GM18873 (cell line): Measurements from ENCODE around the gene THOP1.
A peak's percentile ranks its signal among the peaks of the same experiment; 100 is the strongest.
"Not testable (repeated sequence)": the region's sequence is repeated elsewhere in the genome, so short reads cannot be mapped to it uniquely, and the experiment has no call there.

ENCODE experiments used
- ATAC-seq: cut with Tn5 transposase; IDR thresholded peaks from one replicate; pipeline ENCODE4 v1.9.1; 2021; ENCODE audit warnings: mild to moderate bottlenecking, moderate library complexity, moderate number of reproducible peaks; ENCODE audit not compliant: unreplicated experiment, low FRiP score

THOP1 gene

GRCh38 chr19:2813235-2814160 is 28.2 kb downstream of the THOP1 start:
- no peak for ATAC-seq

DNA sequence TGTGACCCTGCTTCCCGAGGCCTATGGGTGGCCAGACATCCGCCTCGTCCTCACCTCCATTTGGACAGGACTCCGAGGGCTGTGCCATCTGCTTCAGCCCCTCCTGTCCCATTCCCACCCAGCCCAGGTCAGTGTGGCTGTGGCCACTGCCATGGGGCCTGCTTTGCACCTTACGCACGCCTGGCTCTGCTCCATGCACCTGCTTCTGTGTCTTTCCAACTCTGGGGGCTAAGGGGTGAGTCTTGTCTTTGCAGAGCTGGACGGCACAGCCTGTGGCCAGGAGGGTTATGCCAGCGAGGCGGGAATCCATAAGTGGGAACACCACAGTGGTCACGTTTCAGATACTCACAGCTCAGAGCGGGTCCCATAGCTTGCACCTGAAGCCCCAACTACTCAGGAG is 29.1 kb downstream of the THOP1 start:
- no peak for ATAC-seq

- ATAC-seq, result no peak
These were observed 29.9 kb downstream of the THOP1 start for GRCh38 chr19:2815191-2815614.

DNA sequence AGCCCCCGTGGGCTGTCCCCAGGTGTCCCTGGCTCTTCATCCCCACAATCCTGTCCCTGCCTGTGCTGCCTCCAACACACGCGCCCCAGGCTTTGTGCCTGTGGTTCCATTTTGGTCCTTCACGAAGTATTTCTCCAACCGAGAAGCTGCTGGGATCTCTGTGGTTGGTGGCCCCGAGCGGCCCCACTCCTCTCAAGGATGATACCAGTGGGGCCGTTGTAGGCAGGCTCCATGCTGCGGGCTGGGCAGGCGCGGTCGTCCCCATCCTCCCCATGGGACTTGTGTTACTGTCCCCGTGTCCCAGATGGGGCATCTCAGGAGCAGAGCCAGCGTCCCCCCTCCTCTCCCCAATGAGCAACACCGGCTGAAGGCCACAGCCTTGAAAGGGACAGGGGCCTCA is 30.6 kb downstream of the THOP1 start:
- ATAC-seq, result no peak

DNA sequence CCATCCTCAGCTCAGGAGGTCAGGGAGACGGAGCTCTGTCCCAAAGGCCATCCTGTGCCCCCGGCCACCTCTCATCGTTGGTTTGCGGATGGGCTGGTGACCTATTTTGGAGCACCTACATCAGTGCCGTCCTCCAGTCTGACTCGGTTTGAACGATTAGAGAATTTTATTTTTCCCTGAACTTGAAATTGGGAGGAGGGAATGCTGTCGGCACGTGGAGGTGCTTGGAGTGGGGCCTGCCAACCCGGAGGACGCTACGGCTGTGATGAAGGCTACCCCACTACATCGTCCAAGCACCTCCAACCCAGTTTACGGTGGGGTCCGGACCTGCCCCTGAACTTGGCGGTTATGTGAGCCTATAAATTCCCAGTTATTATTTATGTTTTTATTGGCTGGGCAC is 31.3 kb downstream of the THOP1 start:
- ATAC-seq, result no peak

DNA sequence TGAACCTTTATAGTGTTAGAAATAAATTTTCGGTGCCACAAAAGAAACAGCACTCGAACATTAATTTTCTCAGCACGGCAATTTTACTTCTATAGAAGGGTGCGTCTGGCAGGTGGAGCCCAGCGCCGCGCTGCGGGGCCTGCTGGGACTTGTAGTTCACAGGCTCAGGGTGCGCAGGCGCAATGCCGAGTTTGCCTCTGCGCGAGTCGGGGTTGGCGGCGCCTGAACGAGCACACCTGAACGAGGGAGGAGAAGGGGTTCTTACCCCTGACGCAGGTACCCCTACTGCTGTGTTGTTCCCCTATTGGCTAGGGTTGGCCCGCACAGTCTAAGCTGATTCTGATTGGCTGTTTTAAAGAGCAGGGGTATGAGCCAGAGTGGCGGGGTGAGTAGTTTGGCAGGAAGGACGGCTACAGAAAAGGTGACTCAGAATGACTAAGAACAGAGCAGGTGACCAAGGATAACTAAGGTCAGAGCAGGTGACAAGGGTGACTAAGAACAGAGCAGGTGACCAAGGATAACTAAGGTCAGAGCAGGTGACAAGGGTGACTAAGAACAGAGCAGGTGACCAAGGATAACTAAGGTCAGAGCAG is 32.0 kb downstream of the THOP1 start:
- ATAC-seq, result not testable (repeated sequence)

DNA sequence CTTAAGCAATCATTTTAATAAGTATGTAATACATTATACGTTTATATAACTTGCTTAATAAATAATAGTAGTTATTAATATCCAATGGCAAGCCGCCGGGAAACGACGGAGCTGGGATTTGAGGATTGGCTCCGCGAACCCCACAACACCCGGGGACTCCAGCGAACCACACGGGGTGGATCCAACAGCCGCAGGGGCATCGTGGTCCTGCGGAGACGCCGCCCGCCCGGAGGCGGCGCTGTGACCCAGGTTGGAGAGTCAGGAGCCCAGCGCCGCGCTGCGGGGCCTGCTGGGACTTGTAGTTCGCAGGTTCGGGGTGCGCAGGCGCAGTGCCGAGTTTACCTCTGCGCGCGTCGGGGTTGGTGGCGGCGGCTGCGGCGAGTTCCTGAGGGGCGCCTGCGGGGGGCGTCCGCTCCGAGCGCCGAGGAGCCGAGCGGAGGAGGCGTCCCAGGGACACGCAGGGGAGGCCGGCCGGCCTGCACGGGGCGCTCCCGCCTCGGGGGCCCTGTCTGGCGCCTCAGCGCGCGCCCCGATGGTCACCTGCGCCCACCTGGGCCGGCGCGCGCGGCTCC is 34.3 kb downstream of the THOP1 start, which contains the start of gene ZNF554:
Gene ZNF554, plus strand, starts transcription at position 329 of the 572 bp plus-strand sequence. Its CDS starts 204 bp downstream, at position 533.
- ATAC-seq, result peak; percentile 79

GRCh38 chr19:2820112-2820702 is 34.9 kb downstream of the THOP1 start:
- ATAC-seq, result no peak

DNA sequence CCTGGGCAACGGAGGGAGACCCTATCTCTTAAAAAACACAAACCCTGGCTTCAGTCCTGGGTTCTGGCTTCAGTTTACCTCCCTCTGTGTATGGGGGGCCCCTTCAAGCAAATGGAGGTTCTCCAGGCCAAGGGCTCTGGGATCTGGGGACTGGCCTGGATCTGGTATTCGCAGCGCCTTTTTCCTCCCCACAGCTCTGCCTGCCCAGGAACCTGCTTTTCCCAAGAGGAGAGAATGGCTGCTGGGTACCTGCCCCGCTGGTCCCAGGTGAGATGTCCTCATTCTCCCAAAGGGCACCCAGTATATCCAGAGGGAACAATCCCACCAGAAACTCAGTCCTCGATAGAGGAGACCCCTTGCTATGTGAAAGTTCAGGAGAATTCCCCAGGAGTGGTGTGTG is 37.5 kb downstream of the THOP1 start:
- ATAC-seq, result no peak

- no peak for ATAC-seq
These were observed 38.3 kb downstream of the THOP1 start for GRCh38 chr19:2823646-2824045.

DNA sequence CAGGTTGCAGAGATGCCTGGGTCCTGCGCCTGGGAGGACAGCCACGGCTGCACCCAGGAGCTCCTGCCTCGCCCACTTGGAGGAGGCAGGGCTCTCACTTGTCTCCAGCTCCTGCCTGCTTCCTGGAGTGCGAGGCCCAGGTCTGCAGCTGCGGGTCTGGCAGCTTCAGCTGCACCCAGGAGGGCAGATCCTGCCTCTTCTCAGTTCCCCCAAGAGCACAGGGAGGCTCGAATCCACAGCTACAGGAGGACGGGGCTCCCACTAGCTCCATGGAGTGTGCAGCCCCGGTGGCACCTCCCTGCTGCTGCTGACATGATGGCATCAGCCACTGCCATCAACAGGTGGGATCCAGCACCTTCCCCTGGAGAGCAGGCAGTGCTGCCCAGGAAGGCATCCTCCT is 38.8 kb downstream of the THOP1 start:
- no peak for ATAC-seq

GRCh38 chr19:2827022-2827421 is 41.7 kb downstream of the THOP1 start:
- no peak for ATAC-seq

DNA sequence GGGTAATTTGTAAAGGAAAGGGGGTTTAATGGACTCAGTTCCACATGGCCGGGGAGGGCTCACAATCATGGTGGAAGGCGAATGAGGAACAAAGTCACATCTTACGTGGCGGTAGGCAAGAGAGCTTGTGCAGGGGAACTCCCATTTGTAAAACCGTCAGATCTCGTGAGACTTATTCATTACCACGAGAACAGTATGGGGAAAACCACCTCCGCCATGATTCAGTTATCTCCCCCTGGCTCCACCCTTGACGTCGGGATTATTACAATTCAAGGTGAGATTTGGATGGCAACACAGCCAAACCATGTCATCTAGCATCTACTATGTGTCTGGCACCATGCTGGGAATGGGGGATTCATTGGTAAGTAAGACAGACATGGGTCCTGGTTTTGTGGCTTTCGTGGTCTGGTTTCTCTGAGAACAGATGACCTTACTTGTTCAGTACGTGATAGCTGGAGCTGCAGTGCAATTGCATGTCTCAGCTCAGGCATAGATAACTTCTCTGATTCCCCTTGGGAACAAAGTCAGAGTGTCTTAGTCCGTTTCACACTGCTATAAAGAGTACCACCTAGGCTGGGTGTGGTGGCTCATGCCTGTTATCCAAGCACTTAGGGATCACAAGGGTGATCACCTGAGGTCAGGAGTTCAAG is 42.7 kb downstream of the THOP1 start:
- ATAC-seq, result no peak

DNA sequence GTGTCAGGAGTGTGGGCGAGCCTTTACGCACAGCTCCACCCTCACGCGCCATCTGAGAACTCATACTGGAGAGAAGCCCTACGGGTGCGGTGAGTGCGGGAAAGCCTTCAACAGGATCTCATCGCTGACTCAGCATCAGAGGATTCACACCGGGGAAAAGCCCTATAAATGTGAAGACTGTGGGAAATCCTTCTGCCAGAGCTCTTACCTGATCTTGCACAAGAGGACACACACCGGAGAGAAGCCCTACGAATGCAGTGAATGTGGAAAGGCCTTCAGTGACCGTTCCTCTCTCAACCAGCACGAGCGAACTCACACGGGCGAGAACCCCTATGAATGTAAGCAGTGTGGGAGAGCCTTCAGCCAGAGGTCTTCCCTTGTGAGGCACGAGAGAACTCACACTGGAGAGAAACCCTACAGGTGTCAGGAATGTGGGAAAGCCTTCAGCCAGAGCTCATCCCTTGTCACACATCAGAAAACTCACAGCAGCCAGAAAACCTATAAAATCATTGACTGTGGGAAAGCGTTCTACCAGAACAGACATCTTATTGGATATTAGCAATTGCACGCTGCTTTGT is 49.1 kb downstream of the THOP1 start:
- no peak for ATAC-seq

DNA sequence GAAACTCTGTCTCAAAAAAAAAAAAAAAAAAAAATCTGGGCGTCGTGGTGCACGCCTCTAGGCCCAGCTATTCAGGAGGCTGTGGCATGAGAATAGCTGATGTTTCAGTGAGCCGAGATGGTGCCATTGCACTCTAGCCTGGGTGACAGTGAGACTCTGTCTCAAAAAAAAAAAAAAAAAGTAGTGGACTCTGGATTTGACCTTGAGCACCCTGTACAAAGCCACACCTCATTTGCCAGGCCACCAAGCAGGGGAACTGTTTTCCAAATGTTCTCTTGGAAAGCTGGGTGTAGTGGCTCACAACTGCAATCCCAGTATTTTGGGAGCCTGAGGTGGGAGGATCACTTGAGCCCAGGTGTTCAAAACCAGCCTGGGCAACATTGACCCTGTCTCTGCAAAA is 52.1 kb downstream of the THOP1 start:
- no peak for ATAC-seq

DNA sequence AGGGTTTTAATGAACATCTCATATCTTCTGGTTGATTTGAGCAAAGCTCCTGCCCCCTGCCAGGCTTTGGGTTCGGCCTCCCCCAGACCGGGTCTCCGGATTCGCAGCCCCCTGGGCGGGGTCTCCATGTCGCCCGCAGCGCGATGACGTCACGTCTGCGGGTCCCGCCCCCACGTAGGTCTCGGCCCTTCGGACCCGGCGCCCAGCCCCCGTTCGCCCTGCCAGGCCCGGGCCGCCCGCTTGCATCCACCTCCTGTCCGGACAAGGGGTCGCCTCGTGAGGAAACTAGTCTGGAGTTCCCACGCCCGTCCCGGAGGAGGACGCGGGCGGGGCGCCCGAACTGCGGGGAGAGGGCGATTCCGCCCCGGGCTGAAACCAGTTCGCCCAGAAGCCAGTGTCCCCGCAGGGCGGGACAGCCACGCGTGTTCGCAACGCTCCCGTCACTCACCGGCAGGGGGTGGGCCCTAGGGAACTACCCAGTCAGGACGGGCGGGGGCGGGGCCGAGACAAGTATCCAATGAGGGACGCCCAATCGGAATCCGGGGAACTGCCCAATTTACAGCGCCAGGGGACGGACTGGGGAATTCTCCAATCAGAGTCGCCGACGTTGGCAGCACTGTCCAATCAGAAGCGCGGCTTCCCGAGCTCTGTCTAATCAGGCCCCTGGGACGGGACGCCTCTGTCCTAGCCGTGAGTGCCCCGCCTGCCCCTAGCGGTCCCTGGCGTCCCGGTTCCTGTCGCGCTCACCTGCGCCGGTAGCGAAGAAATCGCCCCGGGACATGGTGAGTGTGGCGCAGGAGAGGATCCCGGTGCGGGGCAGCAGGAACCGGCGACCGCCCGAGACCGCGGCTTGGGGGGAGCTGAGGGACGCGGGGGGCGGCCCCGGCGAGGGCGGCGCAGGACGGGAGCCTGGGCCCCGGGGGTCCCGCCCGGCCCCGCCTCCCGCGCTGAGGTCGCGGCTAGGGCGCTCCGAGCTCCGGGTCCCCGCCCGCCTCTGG is 55.8 kb downstream of the THOP1 start, which contains the start of gene ZNF555:
Gene ZNF555, plus strand, starts transcription at position 682 of the 998 bp plus-strand sequence. Its CDS starts 98 bp downstream, at position 780.
- peak; percentile 89 for ATAC-seq

- ATAC-seq, result no peak
These were observed 56.7 kb downstream of the THOP1 start for GRCh38 chr19:2841855-2842574.

DNA sequence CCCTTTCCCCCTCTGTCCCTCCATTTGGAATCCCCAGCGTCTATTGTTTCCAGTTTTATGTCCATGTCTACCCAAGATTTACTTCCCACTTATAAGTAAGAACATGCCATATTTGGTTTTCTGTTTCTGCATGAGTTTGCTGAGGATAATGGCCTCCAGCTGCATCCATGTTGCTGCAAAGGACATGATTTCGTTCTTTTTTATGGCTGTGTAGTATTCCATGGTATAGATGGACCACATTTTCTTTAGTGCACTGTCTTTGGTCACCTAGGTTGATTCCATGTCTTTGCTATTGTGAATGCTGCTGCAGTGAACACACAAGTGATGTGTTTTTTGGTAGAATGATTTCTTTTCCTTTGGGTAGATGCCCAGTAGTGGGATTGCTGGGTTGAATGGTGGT is 59.8 kb downstream of the THOP1 start:
- ATAC-seq, result no peak
